NCI-H146 (cell line): Measurements from ENCODE around the gene MCM3AP.
"Not testable (repeated sequence)": the region's sequence is repeated elsewhere in the genome, so short reads cannot be mapped to it uniquely, and the experiment has no call there.

Source experiments
- DNase-seq: peaks from one replicate; lab custom pipeline; 2025; lab: John Stamatoyannopoulos, UW

The MCM3AP gene

GRCh38 chr21:46203203-46203600, 82.2 kb downstream of the MCM3AP start:
- no peak for DNase-seq

GRCh38 chr21:46202592-46203202, 82.7 kb downstream of the MCM3AP start:
- DNase-seq = no peak

- not testable (repeated sequence) for DNase-seq
Measured at GRCh38 chr21:46200877-46201803, 84.3 kb downstream of the MCM3AP start.

GRCh38 chr21:46199436-46200373, 85.7 kb downstream of the MCM3AP start:
- no peak for DNase-seq

- no peak for DNase-seq
Measured at GRCh38 chr21:46196733-46197132, 88.7 kb downstream of the MCM3AP start.

GRCh38 chr21:46195595-46196195, 89.7 kb downstream of the MCM3AP start:
- DNase-seq = no peak

GRCh38 chr21:46194374-46195334, 90.8 kb downstream of the MCM3AP start:
- no peak for DNase-seq

- no peak for DNase-seq
Measured at GRCh38 chr21:46193829-46194373, 91.5 kb downstream of the MCM3AP start.

GRCh38 chr21:46191686-46192575, 93.5 kb downstream of the MCM3AP start:
- no peak for DNase-seq

GRCh38 chr21:46191257-46191685, 94.1 kb downstream of the MCM3AP start:
- no peak for DNase-seq

GRCh38 chr21:46190491-46191131, 94.8 kb downstream of the MCM3AP start:
- no peak for DNase-seq

GRCh38 chr21:46189959-46190490, 95.4 kb downstream of the MCM3AP start:
- DNase-seq = no peak

- no peak for DNase-seq
Measured at GRCh38 chr21:46189213-46189958, 96.0 kb downstream of the MCM3AP start.

GRCh38 chr21:46188226-46189212, 96.9 kb downstream of the MCM3AP start:
- no peak for DNase-seq

GRCh38 chr21:46187814-46188213, 97.6 kb downstream of the MCM3AP start:
- no peak for DNase-seq

- DNase-seq = no peak
Measured at GRCh38 chr21:46187261-46187660, 98.2 kb downstream of the MCM3AP start.
